GM12891 (cell line): ENCODE measurements around the gene LEUTX.

Experiments
- PAX5 ChIP-seq: IDR thresholded peaks from 2 replicates; pipeline ENCODE4 v1.6.1; 2011; ENCODE audit warnings: low read length, moderate library complexity, mild to moderate bottlenecking; ENCODE audit not compliant: insufficient read depth, severe bottlenecking
- POLR2A ChIP-seq: IDR thresholded peaks from 2 replicates; pipeline ENCODE4 v1.6.1; 2011; ENCODE audit warnings: low read depth, low read length, control low read depth
- POLR2AphosphoS5 ChIP-seq: IDR thresholded peaks from 2 replicates; pipeline ENCODE4 v1.6.1; 2011; ENCODE audit warnings: low read depth, low read length, control low read depth
- POU2F2 ChIP-seq: IDR thresholded peaks from 2 replicates; pipeline ENCODE4 v1.6.1; 2011; ENCODE audit warnings: low read depth, mild to moderate bottlenecking, control low read depth, low read length, moderate library complexity
- SPI1 ChIP-seq: IDR thresholded peaks from 2 replicates; pipeline ENCODE4 v1.6.1; 2011; ENCODE audit warnings: low read depth, low read length, control low read depth
- TAF1 ChIP-seq: IDR thresholded peaks from 2 replicates; pipeline ENCODE4 v1.6.1; 2011; ENCODE audit warnings: low read depth, low read length, control low read depth

GRCh38 chr19:39796000-39796498 lies 17.4 kb downstream of the LEUTX start:
- TF ChIP-seq POLR2AphosphoS5 (peak; percentile 68; the same call in 1 of the 2 replicates), POLR2A (peak; percentile 72; the same call in 1 of the 2 replicates), TAF1 (no peak), SPI1 (no peak), POU2F2 (peak; percentile 40; the same call in 1 of the 2 replicates), PAX5 (no peak)
